ENCODE results near the gene PRR7. TPM values are rescaled to one million over a fixed set of nuclear protein-coding genes. Genes with fewer than 3 reads are reported as not detected.

PRR7 gene
- total and polyA plus RNA-seq, 2 of the 13 experiments (the other 11 are each of a cell fraction or from before 2014, with no cell fraction given) = 4.8 to 5.0 TPM

- TF ChIP-seq CREM (IDR thresholded peaks at IDR 0.05) (no peak), CREM (CRISPR knock-in tag; IDR thresholded peaks at IDR 0.05) (no peak), CENPX (CRISPR knock-in tag; IDR thresholded peaks at IDR 0.05) (no peak), ZFY (CRISPR knock-in tag; IDR thresholded peaks at IDR 0.05) (peak; percentile 62), ZNF274 (CRISPR knock-in tag; IDR thresholded peaks at IDR 0.05) (peak; percentile 84), ZNF605 (CRISPR knock-in tag; IDR thresholded peaks at IDR 0.05) (no peak), CC2D1A (CRISPR knock-in tag; IDR thresholded peaks at IDR 0.05) (no peak), CREB1 (IDR thresholded peaks at IDR 0.05) (no peak), CREB1 (CRISPR knock-in tag; IDR thresholded peaks at IDR 0.05) (no peak), ZNF17 (CRISPR knock-in tag; IDR thresholded peaks at IDR 0.05) (no peak), MYC (CRISPR knock-in tag; IDR thresholded peaks at IDR 0.05; ENCODE audit: borderline replicate concordance) (peak; percentile 37; the same call in 1 of the 2 replicates), ZNF337 (CRISPR knock-in tag; IDR thresholded peaks at IDR 0.05; ENCODE audit: borderline replicate concordance, low read depth) (no peak), ZBTB37 (CRISPR knock-in tag; IDR thresholded peaks at IDR 0.05) (no peak), ZNF563 (CRISPR knock-in tag; IDR thresholded peaks at IDR 0.05) (peak; percentile 74; the same call in 1 of the 2 replicates), ZNF75D (CRISPR knock-in tag; IDR thresholded peaks at IDR 0.05; ENCODE audit: borderline replicate concordance) (no peak), ZNF709 (CRISPR knock-in tag; IDR thresholded peaks at IDR 0.05) (0 out of 2 replicates have a peak, but pooled peaks have one; percentile 63), KLF15 (CRISPR knock-in tag; IDR thresholded peaks at IDR 0.05; ENCODE audit: borderline replicate concordance) (no peak), MEIS2 (CRISPR knock-in tag; IDR thresholded peaks at IDR 0.05) (peak; percentile 33; the same call in 1 of the 2 replicates), DMAP1 (CRISPR knock-in tag; IDR thresholded peaks at IDR 0.05) (no peak), ZNF572 (CRISPR knock-in tag; IDR thresholded peaks at IDR 0.05) (0 out of 2 replicates have a peak, but pooled peaks have one; percentile 41), ELF4 (CRISPR knock-in tag; IDR thresholded peaks at IDR 0.05; ENCODE audit: borderline replicate concordance) (0 out of 2 replicates have a peak, but pooled peaks have one; percentile 67), ZNF382 (CRISPR knock-in tag; IDR thresholded peaks at IDR 0.05; ENCODE audit: borderline replicate concordance) (no peak), TCF12 (IDR thresholded peaks at IDR 0.05) (no peak), TCF12 (CRISPR knock-in tag; IDR thresholded peaks at IDR 0.05) (0 out of 2 replicates have a peak, but pooled peaks have one; percentile 32), PHF8 (CRISPR knock-in tag; IDR thresholded peaks at IDR 0.05) (0 out of 2 replicates have a peak, but pooled peaks have one; percentile 30), MYNN (CRISPR knock-in tag; IDR thresholded peaks at IDR 0.05; ENCODE audit: low read depth) (no peak), ZNF484 (CRISPR knock-in tag; IDR thresholded peaks at IDR 0.05; ENCODE audit: borderline replicate concordance, low read depth) (no peak), ZNF761 (CRISPR knock-in tag; conservative IDR thresholded peaks at IDR 0.05) (no peak), KDM3A (CRISPR knock-in tag; IDR thresholded peaks at IDR 0.05; ENCODE audit: low read depth) (no peak)
- TF ChIP-seq, protein P1, sequence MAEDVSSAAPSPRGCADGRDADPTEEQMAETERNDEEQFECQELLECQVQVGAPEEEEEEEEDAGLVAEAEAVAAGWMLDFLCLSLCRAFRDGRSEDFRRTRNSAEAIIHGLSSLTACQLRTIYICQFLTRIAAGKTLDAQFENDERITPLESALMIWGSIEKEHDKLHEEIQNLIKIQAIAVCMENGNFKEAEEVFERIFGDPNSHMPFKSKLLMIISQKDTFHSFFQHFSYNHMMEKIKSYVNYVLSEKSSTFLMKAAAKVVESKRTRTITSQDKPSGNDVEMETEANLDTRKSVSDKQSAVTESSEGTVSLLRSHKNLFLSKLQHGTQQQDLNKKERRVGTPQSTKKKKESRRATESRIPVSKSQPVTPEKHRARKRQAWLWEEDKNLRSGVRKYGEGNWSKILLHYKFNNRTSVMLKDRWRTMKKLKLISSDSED (CRISPR knock-in tag; IDR thresholded peaks at IDR 0.05) = no peak
- TF ChIP-seq, protein P2, sequence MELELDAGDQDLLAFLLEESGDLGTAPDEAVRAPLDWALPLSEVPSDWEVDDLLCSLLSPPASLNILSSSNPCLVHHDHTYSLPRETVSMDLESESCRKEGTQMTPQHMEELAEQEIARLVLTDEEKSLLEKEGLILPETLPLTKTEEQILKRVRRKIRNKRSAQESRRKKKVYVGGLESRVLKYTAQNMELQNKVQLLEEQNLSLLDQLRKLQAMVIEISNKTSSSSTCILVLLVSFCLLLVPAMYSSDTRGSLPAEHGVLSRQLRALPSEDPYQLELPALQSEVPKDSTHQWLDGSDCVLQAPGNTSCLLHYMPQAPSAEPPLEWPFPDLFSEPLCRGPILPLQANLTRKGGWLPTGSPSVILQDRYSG (CRISPR knock-in tag; IDR thresholded peaks at IDR 0.05) = no peak
Measured at GRCh38 chr5:177426566-177427210, 19.9 kb upstream of the PRR7 start, which contains the start of gene GRK6 (continued).

All from HepG2 (cell line).